Stimulated activated CD4-positive, alpha-beta T cell treated with anti-CD3 and anti-CD28 coated beads, Interleukin-2, amount 100 ng/mL, for 48 hours (primary cell): ENCODE data around the gene FXYD3.
"Not testable (repeated sequence)": the region's sequence is repeated elsewhere in the genome, so short reads cannot be mapped to it uniquely, and the experiment has no call there.

Experiments
- DNase-seq, 2 donors: peaks; one replicate each; pipeline ENCODE4 v3.0.0-alpha.2; 2020

Gene FXYD3

GRCh38 chr19:35125749-35126623, 10.4 kb downstream of the FXYD3 start:
- DNase-seq: no peak

- DNase-seq: no peak
Measured at GRCh38 chr19:35126624-35126959, 11.0 kb downstream of the FXYD3 start.

GRCh38 chr19:35127871-35128270, 12.2 kb downstream of the FXYD3 start:
- no peak for DNase-seq

- DNase-seq: no peak
Measured at GRCh38 chr19:35128398-35129057, 12.9 kb downstream of the FXYD3 start.

- not testable (repeated sequence) for DNase-seq
Measured at GRCh38 chr19:35129724-35130274, 14.2 kb downstream of the FXYD3 start.

- DNase-seq: no peak
Measured at GRCh38 chr19:35130761-35131720, 15.4 kb downstream of the FXYD3 start.

- no peak for DNase-seq
Measured at GRCh38 chr19:35132254-35132653, 16.6 kb downstream of the FXYD3 start.

GRCh38 chr19:35133826-35134225, 18.2 kb downstream of the FXYD3 start:
- no peak for DNase-seq

- no peak for DNase-seq
Measured at GRCh38 chr19:35134601-35135242, 19.1 kb downstream of the FXYD3 start, which contains the start of gene LGI4. Gene LGI4, minus strand, starts transcription at chr19:35135059. Its CDS starts 379 bp downstream, at chr19:35134680.

- DNase-seq: peak; percentile 65 to 77
Measured at GRCh38 chr19:35135389-35135909, 19.8 kb downstream of the FXYD3 start.

GRCh38 chr19:35136231-35136630, 20.6 kb downstream of the FXYD3 start:
- DNase-seq: no peak

GRCh38 chr19:35136977-35137702, 21.5 kb downstream of the FXYD3 start:
- no peak for DNase-seq

GRCh38 chr19:35138305-35138892, 22.8 kb downstream of the FXYD3 start, which contains the start of gene FXYD1:
Gene FXYD1, plus strand, starts transcription at chr19:35138824. Its CDS starts 1,256 bp downstream, at chr19:35140080.
- DNase-seq: no peak

GRCh38 chr19:35140207-35140961, 24.8 kb downstream of the FXYD3 start:
- DNase-seq: no peak

- DNase-seq: peak; percentile 98 to 99
Measured at GRCh38 chr19:35140962-35141836, 25.6 kb downstream of the FXYD3 start.

- DNase-seq: no peak
Measured at GRCh38 chr19:35141837-35142605, 26.4 kb downstream of the FXYD3 start.

GRCh38 chr19:35142606-35143230, 27.1 kb downstream of the FXYD3 start:
- peak; percentile 64 to 66 for DNase-seq
